ENCODE measurements around the gene UBE2H. TPM values are rescaled to one million over a fixed set of nuclear protein-coding genes. Genes with fewer than 3 reads are reported as not detected.
A peak's percentile ranks its signal among the peaks of the same experiment; 100 is the strongest.

UBE2H gene
- polyA plus RNA-seq, 1 of the 3 experiments (the other 2 are of a cell fraction), result 129 TPM

DNA sequence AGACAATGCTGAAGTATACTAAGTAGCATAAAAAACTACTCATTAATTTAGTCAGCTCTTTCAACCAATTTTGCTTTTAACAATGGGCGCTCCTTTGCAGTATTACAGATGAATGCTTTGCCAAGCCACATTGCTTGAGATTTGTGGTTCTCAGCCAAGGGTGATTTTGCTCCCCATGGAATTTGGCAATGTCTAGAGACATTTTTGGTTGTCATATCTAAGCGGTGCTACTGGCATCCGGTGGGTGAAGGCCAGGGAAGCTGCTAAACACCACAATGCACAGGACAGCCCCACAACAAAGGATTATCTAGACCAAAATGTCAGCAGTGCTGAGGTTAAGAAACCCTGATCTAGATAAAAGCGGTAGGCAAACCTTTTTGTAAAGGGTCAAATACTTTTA lies 112.0 kb downstream of the UBE2H start (continued):
- TF ChIP-seq, protein P1, sequence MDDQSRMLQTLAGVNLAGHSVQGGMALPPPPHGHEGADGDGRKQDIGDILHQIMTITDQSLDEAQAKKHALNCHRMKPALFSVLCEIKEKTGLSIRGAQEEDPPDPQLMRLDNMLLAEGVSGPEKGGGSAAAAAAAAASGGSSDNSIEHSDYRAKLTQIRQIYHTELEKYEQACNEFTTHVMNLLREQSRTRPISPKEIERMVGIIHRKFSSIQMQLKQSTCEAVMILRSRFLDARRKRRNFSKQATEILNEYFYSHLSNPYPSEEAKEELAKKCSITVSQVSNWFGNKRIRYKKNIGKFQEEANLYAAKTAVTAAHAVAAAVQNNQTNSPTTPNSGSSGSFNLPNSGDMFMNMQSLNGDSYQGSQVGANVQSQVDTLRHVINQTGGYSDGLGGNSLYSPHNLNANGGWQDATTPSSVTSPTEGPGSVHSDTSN (IDR thresholded peaks at IDR 0.05), result peak; percentile 84
- TF ChIP-seq FOXM1 (IDR thresholded peaks at IDR 0.05; ENCODE audit: low read depth) (peak; percentile 57; the same call in 1 of the 2 replicates), NRF1 (IDR thresholded peaks at IDR 0.05; ENCODE audit: low read depth, low read length) (no peak), EP300 (IDR thresholded peaks at IDR 0.05; ENCODE audit: borderline replicate concordance in 1 of 2, low read depth in 1 of 2, low read length in 1 of 2) (peak; percentile 5 to 88; a peak in 3 of 4 replicates), POLR2AphosphoS5 (IDR thresholded peaks at IDR 0.05; ENCODE audit: low read depth, low read length) (no peak; the same call in 1 of the 2 replicates)

DNA sequence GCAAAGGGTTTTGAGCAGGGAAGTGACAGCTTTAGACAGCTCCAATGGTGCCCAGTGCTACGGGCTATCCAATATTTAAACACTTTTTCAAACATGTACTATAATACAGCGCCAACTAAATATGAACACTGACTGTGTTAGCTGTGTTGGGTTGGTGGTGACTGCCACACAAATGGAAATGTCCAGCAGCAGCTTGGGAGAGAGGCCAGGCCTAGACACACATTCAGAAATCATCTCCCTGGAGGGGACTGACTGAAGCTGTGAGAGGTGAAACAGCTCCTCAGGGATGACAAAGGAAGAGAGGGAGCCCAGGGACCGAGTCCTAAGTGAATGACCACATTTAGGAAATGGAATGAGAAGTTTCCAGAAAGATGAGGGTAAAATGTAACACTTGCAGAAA lies 115.8 kb downstream of the UBE2H start:
- H3K36me3 ChIP-seq (replicated peaks in 1 of 2; ENCODE audit: control insufficient read depth in 1 of 2, insufficient read depth in 2 of 2, low read length in 1 of 2), result peaks cover 51 to 58% of the 10 kb centered on the region in 2 experiments
- H3K4me1 ChIP-seq (ENCODE audit: control insufficient read depth in 1 of 2, insufficient read depth in 2 of 2, low read depth in 1 of 2, low read length in 1 of 2), result peaks cover 32 to 48% of the 10 kb centered on the region in 2 experiments
- H3K27me3 ChIP-seq (ENCODE audit: insufficient read depth), result no peaks in the 10 kb centered on the region
- no peak overlapping the region for H3K4me3 ChIP-seq (ENCODE audit: low read depth in 2 of 2, low read length in 1 of 2)
- DNase-seq, result no peak
- H3K4me2 ChIP-seq, result no peak overlapping the region
- TF ChIP-seq SIN3A (IDR thresholded peaks at IDR 0.05; ENCODE audit: borderline replicate concordance, low read depth, low read length), result no peak
- no peak for TF ChIP-seq RXRA (IDR thresholded peaks at IDR 0.05; ENCODE audit: borderline replicate concordance, low read depth)
- no peak for TF ChIP-seq CHD2 (IDR thresholded peaks at IDR 0.05; ENCODE audit: low read length, partially characterized antibody)
- TF ChIP-seq JUND (IDR thresholded peaks at IDR 0.05), result no peak
- TF ChIP-seq, protein P2, sequence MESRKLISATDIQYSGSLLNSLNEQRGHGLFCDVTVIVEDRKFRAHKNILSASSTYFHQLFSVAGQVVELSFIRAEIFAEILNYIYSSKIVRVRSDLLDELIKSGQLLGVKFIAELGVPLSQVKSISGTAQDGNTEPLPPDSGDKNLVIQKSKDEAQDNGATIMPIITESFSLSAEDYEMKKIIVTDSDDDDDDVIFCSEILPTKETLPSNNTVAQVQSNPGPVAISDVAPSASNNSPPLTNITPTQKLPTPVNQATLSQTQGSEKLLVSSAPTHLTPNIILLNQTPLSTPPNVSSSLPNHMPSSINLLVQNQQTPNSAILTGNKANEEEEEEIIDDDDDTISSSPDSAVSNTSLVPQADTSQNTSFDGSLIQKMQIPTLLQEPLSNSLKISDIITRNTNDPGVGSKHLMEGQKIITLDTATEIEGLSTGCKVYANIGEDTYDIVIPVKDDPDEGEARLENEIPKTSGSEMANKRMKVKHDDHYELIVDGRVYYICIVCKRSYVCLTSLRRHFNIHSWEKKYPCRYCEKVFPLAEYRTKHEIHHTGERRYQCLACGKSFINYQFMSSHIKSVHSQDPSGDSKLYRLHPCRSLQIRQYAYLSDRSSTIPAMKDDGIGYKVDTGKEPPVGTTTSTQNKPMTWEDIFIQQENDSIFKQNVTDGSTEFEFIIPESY (IDR thresholded peaks at IDR 0.05; ENCODE audit: borderline replicate concordance, low read depth), result no peak
- TF ChIP-seq EP300 (IDR thresholded peaks at IDR 0.05; ENCODE audit: borderline replicate concordance in 1 of 2, low read depth in 1 of 2, low read length in 1 of 2), result no peak
- TF ChIP-seq, protein P3, sequence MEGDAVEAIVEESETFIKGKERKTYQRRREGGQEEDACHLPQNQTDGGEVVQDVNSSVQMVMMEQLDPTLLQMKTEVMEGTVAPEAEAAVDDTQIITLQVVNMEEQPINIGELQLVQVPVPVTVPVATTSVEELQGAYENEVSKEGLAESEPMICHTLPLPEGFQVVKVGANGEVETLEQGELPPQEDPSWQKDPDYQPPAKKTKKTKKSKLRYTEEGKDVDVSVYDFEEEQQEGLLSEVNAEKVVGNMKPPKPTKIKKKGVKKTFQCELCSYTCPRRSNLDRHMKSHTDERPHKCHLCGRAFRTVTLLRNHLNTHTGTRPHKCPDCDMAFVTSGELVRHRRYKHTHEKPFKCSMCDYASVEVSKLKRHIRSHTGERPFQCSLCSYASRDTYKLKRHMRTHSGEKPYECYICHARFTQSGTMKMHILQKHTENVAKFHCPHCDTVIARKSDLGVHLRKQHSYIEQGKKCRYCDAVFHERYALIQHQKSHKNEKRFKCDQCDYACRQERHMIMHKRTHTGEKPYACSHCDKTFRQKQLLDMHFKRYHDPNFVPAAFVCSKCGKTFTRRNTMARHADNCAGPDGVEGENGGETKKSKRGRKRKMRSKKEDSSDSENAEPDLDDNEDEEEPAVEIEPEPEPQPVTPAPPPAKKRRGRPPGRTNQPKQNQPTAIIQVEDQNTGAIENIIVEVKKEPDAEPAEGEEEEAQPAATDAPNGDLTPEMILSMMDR (IDR thresholded peaks at IDR 0.05), result no peak
- TF ChIP-seq RAD21 (IDR thresholded peaks at IDR 0.05; ENCODE audit: low read length), result no peak
- no peak for TF ChIP-seq RCOR1 (IDR thresholded peaks at IDR 0.05; ENCODE audit: low read length)
- no peak for TF ChIP-seq SMC3 (IDR thresholded peaks at IDR 0.05; ENCODE audit: low read depth, low read length)
- no peak for TF ChIP-seq NFIC (IDR thresholded peaks at IDR 0.05; ENCODE audit: borderline replicate concordance)
- TF ChIP-seq MXI1 (IDR thresholded peaks at IDR 0.05; ENCODE audit: low read depth, low read length), result no peak
- no peak for TF ChIP-seq FOSL2 (IDR thresholded peaks at IDR 0.05; ENCODE audit: borderline replicate concordance, low read depth)
- no peak for TF ChIP-seq YY1 (IDR thresholded peaks at IDR 0.05; ENCODE audit: low read depth)
- no peak for TF ChIP-seq TEAD4 (IDR thresholded peaks at IDR 0.05; ENCODE audit: borderline replicate concordance, insufficient read depth)
- TF ChIP-seq, protein P4, sequence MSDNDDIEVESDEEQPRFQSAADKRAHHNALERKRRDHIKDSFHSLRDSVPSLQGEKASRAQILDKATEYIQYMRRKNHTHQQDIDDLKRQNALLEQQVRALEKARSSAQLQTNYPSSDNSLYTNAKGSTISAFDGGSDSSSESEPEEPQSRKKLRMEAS (IDR thresholded peaks at IDR 0.05; ENCODE audit: low read depth), result no peak
- TF ChIP-seq, protein P5, sequence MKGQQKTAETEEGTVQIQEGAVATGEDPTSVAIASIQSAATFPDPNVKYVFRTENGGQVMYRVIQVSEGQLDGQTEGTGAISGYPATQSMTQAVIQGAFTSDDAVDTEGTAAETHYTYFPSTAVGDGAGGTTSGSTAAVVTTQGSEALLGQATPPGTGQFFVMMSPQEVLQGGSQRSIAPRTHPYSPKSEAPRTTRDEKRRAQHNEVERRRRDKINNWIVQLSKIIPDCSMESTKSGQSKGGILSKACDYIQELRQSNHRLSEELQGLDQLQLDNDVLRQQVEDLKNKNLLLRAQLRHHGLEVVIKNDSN (IDR thresholded peaks at IDR 0.05; ENCODE audit: borderline replicate concordance, low read depth), result no peak
- no peak overlapping the region for H3K9ac ChIP-seq
- peak overlapping the region; percentile 3 to 13; a peak in 3 of 4 replicates for H3K27ac ChIP-seq (ENCODE audit: low read depth in 2 of 2, low read length in 1 of 2)
- H3K79me2 ChIP-seq (ENCODE audit: insufficient read depth), result peaks cover 37% of the 10 kb centered on the region
- peaks cover 39% of the 10 kb centered on the region for H3F3A ChIP-seq (replicated peaks; ENCODE audit: insufficient read depth)
- H3K9me3 ChIP-seq, result no peaks in the 10 kb centered on the region
- H2AFZ ChIP-seq (ENCODE audit: low read depth), result no peak overlapping the region
- ChIA-PET CTCF (interaction anchor here (1.0 to 8.9 kb wide), 6 partner anchors 7 to 178 kb away, joined by 3 to 54 read pairs (median 26); no protein-coding TSS in a partner anchor), POLR2A (interaction anchor here (0.5 kb wide), 1 partner anchor 10 kb away, joined by 5 read pairs; no protein-coding TSS in a partner anchor)
- H3K9me2 ChIP-seq, result no peaks in the 10 kb centered on the region
- H4K20me1 ChIP-seq (ENCODE audit: insufficient read depth), result no peaks in the 10 kb centered on the region
- 93% methylated on average over 3 of the region's 3 CpGs for WGBS (ENCODE audit: low lambda C conversion rate)

Data from SK-N-SH (cell line).